Nephron (organoid): ENCODE measurements around the gene NPBWR2.
"Not testable (repeated sequence)": the region's sequence is repeated elsewhere in the genome, so short reads cannot be mapped to it uniquely, and the experiment has no call there.

Experiments
- H3K27ac Mint-ChIP-seq, 3 experiments: 2 replicates each; pipeline ENCODE4 v1.8.0; 2020; ENCODE audit warnings: mixed read lengths in 3 of 3, mild to moderate bottlenecking in 2 of 3, moderate library complexity in 1 of 3
- H3K27me3 Mint-ChIP-seq: 2 replicates; pipeline ENCODE4 v1.8.0; 2021; ENCODE audit warnings: low read depth, mild to moderate bottlenecking, moderate library complexity, mixed read lengths
- H3K36me3 Mint-ChIP-seq: 2 replicates; pipeline ENCODE4 v1.8.0; 2020; ENCODE audit warnings: low read depth, mixed read lengths
- H3K4me1 Mint-ChIP-seq: 2 replicates; pipeline ENCODE4 v1.8.0; 2020; ENCODE audit warnings: mixed read lengths
- H3K4me3 Mint-ChIP-seq, 3 experiments: 2 replicates each; pipeline ENCODE4 v1.8.0; 2020; ENCODE audit warnings: mild to moderate bottlenecking in 3 of 3, mixed read lengths in 3 of 3, moderate library complexity in 2 of 3
- H3K9me3 Mint-ChIP-seq: 2 replicates; pipeline ENCODE4 v1.8.0; 2020; ENCODE audit warnings: mixed read lengths
- CTCF ChIP-seq, 3 experiments: fragments of 200-600 bp; sonication (generic); IDR thresholded peaks; one replicate each; pipeline ENCODE4 v1.5.0; 2021; ENCODE audit warnings: antibody characterized with exemption in 3 of 3; ENCODE audit not compliant: unreplicated experiment in 3 of 3

The NPBWR2 gene

DNA sequence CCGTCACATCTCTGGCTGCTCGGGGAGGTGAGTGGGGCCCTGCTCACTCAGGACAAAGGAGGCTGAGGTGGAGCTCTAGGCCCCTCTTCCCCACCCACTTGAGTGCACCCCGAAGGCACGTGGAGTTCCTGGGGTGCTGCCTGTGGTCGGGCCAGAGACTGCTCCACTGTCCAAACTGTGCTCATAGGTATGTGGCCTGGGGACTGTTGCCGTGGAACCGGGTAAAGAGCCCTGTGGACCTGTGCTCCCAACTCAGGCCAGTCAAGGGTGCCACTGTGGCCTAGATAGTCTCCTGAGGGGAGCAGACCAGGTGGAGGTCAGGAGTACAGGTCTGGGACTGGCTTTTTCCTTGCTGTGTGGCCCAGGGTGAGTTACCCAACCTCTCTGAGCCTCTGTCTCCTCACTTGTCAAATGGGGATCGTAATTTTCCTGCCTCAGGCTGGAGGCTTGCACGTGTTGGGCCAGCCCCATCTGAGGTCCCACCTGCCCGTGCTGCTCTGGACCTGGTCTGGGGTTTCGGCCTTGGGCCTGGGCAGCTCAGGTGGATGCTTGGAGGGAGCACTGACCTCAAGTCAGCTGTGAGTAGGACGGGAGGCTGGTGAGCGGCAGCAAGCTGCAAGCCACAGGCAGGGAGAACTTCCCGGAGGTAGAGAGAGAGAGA is 12.4 kb upstream of the NPBWR2 start:
- peak overlapping the region in 1 of 3 experiments; percentile 82 for H3K27ac Mint-ChIP-seq
- no peaks in the 10 kb centered on the region for H3K9me3 Mint-ChIP-seq
- no peak for TF ChIP-seq CTCF (IDR thresholded peaks at IDR 0.05; ENCODE audit: unreplicated experiment in 3 of 3)
- H3K4me3 Mint-ChIP-seq = peak overlapping the region in 1 of 3 experiments; percentile 25
- peaks cover 41% of the 10 kb centered on the region for H3K27me3 Mint-ChIP-seq
- H3K36me3 Mint-ChIP-seq = no peaks in the 10 kb centered on the region
- peaks cover 6% of the 10 kb centered on the region for H3K4me1 Mint-ChIP-seq

DNA sequence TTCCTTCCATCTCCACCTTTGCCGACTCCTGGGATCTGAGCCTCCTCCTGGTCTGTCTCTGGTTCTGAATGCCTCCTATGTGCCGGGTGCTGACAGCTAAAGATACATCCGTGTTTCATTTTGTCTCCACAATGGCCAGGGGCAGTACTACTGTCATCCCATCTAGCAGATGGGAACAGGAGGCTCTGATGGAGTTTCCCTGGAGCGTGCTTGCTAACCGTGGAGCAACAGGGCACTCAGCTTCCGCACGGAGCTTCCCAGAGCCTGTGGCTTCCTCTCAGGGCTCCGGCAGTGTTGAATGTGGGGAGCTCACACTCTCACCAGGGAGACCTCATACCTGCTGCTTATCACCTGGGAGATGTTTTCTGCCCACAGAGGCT is 11.9 kb upstream of the NPBWR2 start:
- Mint-ChIP-seq H3K27me3 (peaks cover 36% of the 10 kb centered on the region), H3K9me3 (no peaks in the 10 kb centered on the region), H3K27ac (no peak overlapping the region), H3K4me3 (no peak overlapping the region), H3K4me1 (peaks cover 6% of the 10 kb centered on the region), H3K36me3 (no peaks in the 10 kb centered on the region)
- TF ChIP-seq CTCF (IDR thresholded peaks at IDR 0.05; ENCODE audit: unreplicated experiment in 3 of 3) = no peak

DNA sequence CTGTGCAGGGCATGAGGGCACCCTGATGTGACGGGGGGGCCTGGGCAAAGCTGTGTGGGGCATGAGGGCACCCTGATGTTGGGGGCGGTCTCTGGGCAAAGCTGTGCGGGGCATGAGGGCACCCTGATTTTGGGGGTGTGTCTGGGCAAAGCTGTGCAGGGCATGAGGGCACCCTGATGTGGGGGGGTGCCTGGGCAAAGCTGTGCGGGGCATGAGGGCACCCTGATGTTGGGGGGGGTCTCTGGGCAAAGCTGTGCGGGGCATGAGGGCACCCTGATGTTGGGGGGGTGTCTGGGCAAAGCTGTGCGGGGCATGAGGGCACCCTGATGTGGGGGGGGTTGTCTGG is 10.0 kb upstream of the NPBWR2 start:
- H3K4me3 Mint-ChIP-seq, H3K4me1 Mint-ChIP-seq, H3K36me3 Mint-ChIP-seq, H3K27ac Mint-ChIP-seq, H3K9me3 Mint-ChIP-seq: not testable (repeated sequence)
- peaks cover 27% of the 10 kb centered on the region for H3K27me3 Mint-ChIP-seq

GRCh38 chr20:64116541-64117431 is 9.4 kb upstream of the NPBWR2 start:
- Mint-ChIP-seq H3K4me3 (no peak overlapping the region), H3K36me3 (no peaks in the 10 kb centered on the region), H3K9me3 (no peaks in the 10 kb centered on the region), H3K27ac (no peak overlapping the region), H3K4me1 (peaks cover 6% of the 10 kb centered on the region), H3K27me3 (peaks cover 27% of the 10 kb centered on the region)
- TF ChIP-seq CTCF (IDR thresholded peaks at IDR 0.05; ENCODE audit: unreplicated experiment in 3 of 3) = no peak

GRCh38 chr20:64116016-64116415 is 8.7 kb upstream of the NPBWR2 start:
- TF ChIP-seq CTCF (IDR thresholded peaks at IDR 0.05; ENCODE audit: unreplicated experiment in 3 of 3) = no peak
- Mint-ChIP-seq H3K36me3 (no peaks in the 10 kb centered on the region), H3K4me3 (no peak overlapping the region), H3K4me1 (peaks cover 6% of the 10 kb centered on the region), H3K27me3 (peaks cover 20% of the 10 kb centered on the region), H3K9me3 (no peaks in the 10 kb centered on the region), H3K27ac (no peak overlapping the region)

DNA sequence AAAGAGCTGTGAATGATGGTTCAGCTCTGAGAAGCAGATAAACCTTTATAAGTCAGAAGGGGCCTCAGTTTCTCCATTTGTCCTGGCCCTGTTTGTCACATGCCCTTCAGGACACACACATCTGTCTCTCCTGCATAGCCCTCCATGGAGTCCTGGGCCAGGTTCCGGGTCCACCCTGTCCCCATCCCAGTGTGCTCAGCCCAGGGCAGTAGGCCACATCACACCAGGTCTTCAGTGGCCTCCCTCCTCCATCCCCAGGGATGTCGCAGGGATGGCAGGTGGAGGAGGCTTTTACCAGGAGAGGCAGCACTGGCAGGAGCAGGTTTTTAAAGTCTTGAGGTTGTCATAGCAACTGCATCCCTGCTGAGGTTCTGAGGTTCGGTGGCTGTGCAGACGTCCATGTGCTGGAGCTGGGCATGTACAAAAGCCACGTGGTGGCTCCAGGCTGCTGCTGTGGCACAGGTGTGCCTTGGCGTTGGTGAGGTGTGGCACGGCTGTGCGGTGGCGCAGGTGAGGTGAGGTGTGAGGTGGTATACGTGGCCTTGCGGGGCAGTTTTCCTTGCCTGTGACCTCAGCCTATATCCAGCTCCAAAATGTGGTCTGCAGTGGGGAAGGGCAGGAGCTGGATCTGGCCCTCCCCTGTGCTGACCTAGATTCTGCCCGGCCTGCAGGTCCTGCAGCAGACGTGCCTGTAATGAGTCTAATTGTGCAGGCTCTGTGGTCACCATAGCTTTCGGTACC is 8.0 kb upstream of the NPBWR2 start:
- Mint-ChIP-seq H3K4me1 (peaks cover 4% of the 10 kb centered on the region), H3K4me3 (no peak overlapping the region), H3K36me3 (no peaks in the 10 kb centered on the region), H3K27me3 (peaks cover 20% of the 10 kb centered on the region), H3K9me3 (no peaks in the 10 kb centered on the region), H3K27ac (no peak overlapping the region)
- TF ChIP-seq CTCF (IDR thresholded peaks at IDR 0.05; ENCODE audit: unreplicated experiment in 3 of 3) = no peak
